Tibial nerve (tissue), 4 donors: ENCODE data around the gene WFS1.

Experiments used
- CTCF ChIP-seq, 5 experiments: fragments of 200-600 bp in 3 of 5; fragments of 450-650 bp in 2 of 5; sonication (generic) in 3 of 5; IDR thresholded peaks; one replicate each; pipeline ENCODE4 v1.5.1; 2016 to 2019; ENCODE audit warnings: antibody characterized with exemption in 5 of 5, mild to moderate bottlenecking in 3 of 5, moderate library complexity in 2 of 5
- EP300 ChIP-seq, 2 donors: sonication (generic); formaldehyde crosslinking; IDR thresholded peaks; one replicate each; pipeline ENCODE4 v1.6.1; 2017; ENCODE audit warnings: antibody characterized with exemption in 2 of 2, mild to moderate bottlenecking in 1 of 2

DNA sequence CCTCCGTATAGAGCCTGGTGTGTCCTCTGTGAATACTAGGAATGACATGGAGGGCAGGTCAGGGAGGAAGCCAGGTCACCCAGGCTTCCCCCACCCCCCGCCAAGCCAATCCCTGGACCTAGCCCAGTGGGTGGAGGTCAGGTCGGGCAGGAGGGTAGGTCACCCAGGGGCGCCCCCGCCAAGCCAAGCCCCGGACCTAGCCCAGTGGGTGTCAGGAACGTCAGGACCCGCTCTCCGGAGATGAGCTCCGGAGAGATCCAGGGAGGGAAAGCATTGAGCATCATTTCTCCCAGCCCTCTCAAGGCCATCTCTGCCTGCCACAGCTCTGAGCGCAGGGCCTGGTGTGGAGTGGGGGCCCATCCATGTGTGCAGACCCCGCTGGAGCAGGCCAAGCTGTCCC lies 48.6 kb downstream of the WFS1 start:
- no peak for TF ChIP-seq EP300 (IDR thresholded peaks at IDR 0.05)
- no peak for TF ChIP-seq CTCF (IDR thresholded peaks at IDR 0.05)
